ENCODE data around the gene DAW1. TPM values are rescaled to one million over a fixed set of nuclear protein-coding genes. Genes with fewer than 3 reads are reported as not detected.

Gene DAW1
- total and polyA plus RNA-seq, 2 experiments from 2014 or later: 0.81 to 2.1 TPM

DNA sequence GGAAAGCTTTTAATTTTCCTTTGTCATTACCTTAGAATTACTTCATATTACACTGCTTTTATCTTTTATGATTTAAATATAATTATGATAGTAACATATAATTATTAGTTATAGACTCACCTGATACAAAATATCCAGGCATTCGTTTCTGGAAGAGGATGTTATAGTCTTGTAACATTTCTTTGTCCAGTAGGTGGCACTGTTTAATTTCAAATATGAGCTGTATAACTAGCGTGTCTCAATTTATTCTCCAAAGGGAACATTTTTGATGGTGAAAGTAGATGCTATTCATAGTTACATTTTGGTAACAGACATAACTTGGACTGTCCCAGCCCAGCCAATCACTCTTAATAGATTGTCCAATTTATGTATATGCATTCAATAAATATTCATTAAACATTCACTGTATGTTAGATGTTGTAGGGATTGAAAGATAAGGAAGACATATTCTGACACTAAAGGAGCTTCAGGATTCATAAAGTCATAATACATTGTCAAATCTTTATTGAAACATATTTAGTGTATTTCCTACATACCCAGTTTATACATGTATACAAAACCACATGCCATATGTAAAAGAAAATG, 19.2 kb downstream of the DAW1 start:
- Histone ChIP-seq H3K27me3 (replicated peaks; ENCODE audit: insufficient read depth) (no peaks in the 10 kb centered on the region), H3K36me3 (ENCODE audit: low read depth) (no peaks in the 10 kb centered on the region), H3K79me2 (ENCODE audit: insufficient read depth) (no peaks in the 10 kb centered on the region), H3K9ac (no peak overlapping the region), H3K9me3 (ENCODE audit: low read depth) (no peaks in the 10 kb centered on the region), H3K9me2 (ENCODE audit: insufficient read depth) (no peaks in the 10 kb centered on the region), H3K27ac (no peak overlapping the region), H3F3A (ENCODE audit: insufficient read depth) (no peaks in the 10 kb centered on the region), H3K4me1 (ENCODE audit: insufficient read depth) (no peaks in the 10 kb centered on the region), H3K4me2 (ENCODE audit: unreplicated experiment) (no peak overlapping the region), H4K20me1 (ENCODE audit: insufficient read depth) (no peaks in the 10 kb centered on the region), H2AFZ (no peak overlapping the region), H3K4me3 (no peak overlapping the region)
- TF ChIP-seq EZH2 (IDR thresholded peaks at IDR 0.05; ENCODE audit: insufficient read depth, poor library complexity, severe bottlenecking) (no peak), EZH2phosphoT487 (IDR thresholded peaks at IDR 0.05; ENCODE audit: insufficient read depth, low read depth) (no peak)
- 0 to 5% methylated on average over 2 of the region's 2 CpGs for WGBS, 2 experiments (ENCODE audit: low coverage in 1 of 2, low lambda C conversion rate in 2 of 2, missing lambda C conversion rate in 2 of 2)
- DNase-seq: peak; percentile 68
- in situ Hi-C loops (cut with MboI): loop anchor here (25.0 kb wide), 1 partner anchor 772 kb away; no protein-coding TSS in a partner anchor

DNA sequence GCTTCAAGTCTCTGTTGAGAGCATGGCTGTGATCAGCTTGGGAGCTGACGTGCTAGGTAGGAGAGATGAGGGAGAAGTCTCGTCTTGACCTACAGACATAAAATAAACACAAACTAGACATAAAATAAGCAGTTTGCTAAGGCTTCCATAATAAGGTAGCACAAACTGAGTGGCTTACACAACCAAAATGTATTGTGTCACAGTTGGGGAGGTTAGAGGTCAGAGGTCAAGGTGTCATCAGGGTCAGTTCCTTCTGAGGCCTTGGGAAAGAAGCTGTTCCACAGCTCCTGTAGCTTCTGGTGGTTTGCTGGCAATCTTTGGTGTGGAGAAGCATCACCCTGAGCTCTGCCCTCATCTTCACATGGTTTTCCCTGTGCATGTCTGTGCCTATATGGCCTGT, 20.2 kb downstream of the DAW1 start:
- no peaks in the 10 kb centered on the region for H3K27me3 ChIP-seq (replicated peaks; ENCODE audit: insufficient read depth)
- in situ Hi-C loops (cut with MboI): loop anchor here (25.0 kb wide), 1 partner anchor 771 kb away; no protein-coding TSS in a partner anchor
- no peaks in the 10 kb centered on the region for H3K4me1 ChIP-seq (ENCODE audit: insufficient read depth)
- WGBS, 2 experiments (ENCODE audit: low coverage in 1 of 2, low lambda C conversion rate in 2 of 2, missing lambda C conversion rate in 2 of 2): 84 to 87% methylated on average over 2 of the region's 2 CpGs
- no peak for DNase-seq
- no peak overlapping the region for H2AFZ ChIP-seq
- no peaks in the 10 kb centered on the region for H3F3A ChIP-seq (ENCODE audit: insufficient read depth)
- H3K4me3 ChIP-seq: no peak overlapping the region
- no peak overlapping the region for H3K9ac ChIP-seq
- no peaks in the 10 kb centered on the region for H3K9me2 ChIP-seq (ENCODE audit: insufficient read depth)
- H4K20me1 ChIP-seq (ENCODE audit: insufficient read depth): no peaks in the 10 kb centered on the region
- no peak overlapping the region for H3K27ac ChIP-seq
- no peaks in the 10 kb centered on the region for H3K79me2 ChIP-seq (ENCODE audit: insufficient read depth)
- no peaks in the 10 kb centered on the region for H3K9me3 ChIP-seq (ENCODE audit: low read depth)
- TF ChIP-seq EZH2 (IDR thresholded peaks at IDR 0.05; ENCODE audit: insufficient read depth, poor library complexity, severe bottlenecking) (no peak), EZH2phosphoT487 (IDR thresholded peaks at IDR 0.05; ENCODE audit: insufficient read depth, low read depth) (no peak)
- H3K36me3 ChIP-seq (ENCODE audit: low read depth): no peaks in the 10 kb centered on the region
- no peak overlapping the region for H3K4me2 ChIP-seq (ENCODE audit: unreplicated experiment)

DNA sequence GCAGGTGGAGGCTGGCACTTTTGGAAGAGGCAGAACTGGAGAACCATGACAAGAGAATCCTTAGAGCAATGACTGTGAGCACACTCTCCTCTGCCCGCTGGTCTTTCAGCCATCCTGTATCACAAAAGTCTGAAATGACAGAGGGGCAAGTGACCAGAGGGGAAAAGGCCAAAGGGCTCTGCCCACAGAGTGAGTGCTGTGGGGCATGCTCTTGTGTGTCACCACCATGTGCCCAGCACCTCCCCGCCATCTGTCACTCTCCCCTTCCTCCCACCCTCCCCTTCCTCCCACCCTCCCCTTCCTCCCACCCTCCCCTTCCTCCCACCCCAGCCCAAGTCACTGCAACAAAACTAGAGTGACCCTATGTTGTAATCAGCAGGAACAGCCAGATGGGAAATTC, 31.9 kb downstream of the DAW1 start:
- in situ Hi-C loops (cut with MboI): no loop called here
- no peaks in the 10 kb centered on the region for H3K4me1 ChIP-seq (ENCODE audit: insufficient read depth)
- WGBS, 2 experiments (ENCODE audit: low coverage in 1 of 2, low lambda C conversion rate in 2 of 2, missing lambda C conversion rate in 2 of 2): 31 to 55% methylated on average over 1 to 2 of the region's 2 CpGs
- no peaks in the 10 kb centered on the region for H3K9me2 ChIP-seq (ENCODE audit: insufficient read depth)
- no peaks in the 10 kb centered on the region for H4K20me1 ChIP-seq (ENCODE audit: insufficient read depth)
- no peaks in the 10 kb centered on the region for H3K36me3 ChIP-seq (ENCODE audit: low read depth)
- no peaks in the 10 kb centered on the region for H3K79me2 ChIP-seq (ENCODE audit: insufficient read depth)
- no peaks in the 10 kb centered on the region for H3K9me3 ChIP-seq (ENCODE audit: low read depth)
- H3K4me3 ChIP-seq: no peak overlapping the region
- H3K9ac ChIP-seq: no peak overlapping the region
- H2AFZ ChIP-seq: no peak overlapping the region
- no peaks in the 10 kb centered on the region for H3K27me3 ChIP-seq (replicated peaks; ENCODE audit: insufficient read depth)
- H3K27ac ChIP-seq: no peak overlapping the region
- TF ChIP-seq EZH2 (IDR thresholded peaks at IDR 0.05; ENCODE audit: insufficient read depth, poor library complexity, severe bottlenecking) (no peak), EZH2phosphoT487 (IDR thresholded peaks at IDR 0.05; ENCODE audit: insufficient read depth, low read depth) (no peak)
- H3K4me2 ChIP-seq (ENCODE audit: unreplicated experiment): no peak overlapping the region
- no peak for DNase-seq
- no peaks in the 10 kb centered on the region for H3F3A ChIP-seq (ENCODE audit: insufficient read depth)

DNA sequence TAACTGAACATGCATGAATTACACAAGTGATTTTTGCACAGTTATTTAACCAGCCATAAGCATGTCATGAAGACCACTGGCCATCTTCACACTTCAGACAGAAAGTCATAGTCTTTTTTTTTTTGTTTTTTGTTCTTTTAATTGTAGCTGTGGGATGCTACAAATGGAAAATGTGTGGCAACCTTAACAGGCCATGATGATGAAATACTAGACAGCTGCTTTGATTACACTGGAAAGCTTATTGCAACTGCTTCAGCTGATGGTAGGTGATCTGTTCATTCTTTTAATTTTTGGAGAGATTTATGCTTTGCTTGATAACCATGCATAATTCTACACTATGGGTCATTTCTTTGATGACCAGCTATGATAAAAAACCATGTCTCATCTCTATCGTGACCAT, 35.6 kb downstream of the DAW1 start:
- H3K27me3 ChIP-seq (replicated peaks; ENCODE audit: insufficient read depth): no peaks in the 10 kb centered on the region
- no peak for TF ChIP-seq EZH2phosphoT487 (IDR thresholded peaks at IDR 0.05; ENCODE audit: insufficient read depth, low read depth)
- no peak for TF ChIP-seq EZH2 (IDR thresholded peaks at IDR 0.05; ENCODE audit: insufficient read depth, poor library complexity, severe bottlenecking)
- no peaks in the 10 kb centered on the region for H3K36me3 ChIP-seq (ENCODE audit: low read depth)
- in situ Hi-C loops (cut with MboI): no loop called here
- H3K4me1 ChIP-seq (ENCODE audit: insufficient read depth): no peaks in the 10 kb centered on the region
- DNase-seq: no peak
- H2AFZ ChIP-seq: no peak overlapping the region
- H3K4me3 ChIP-seq: no peak overlapping the region
- no peaks in the 10 kb centered on the region for H3K9me3 ChIP-seq (ENCODE audit: low read depth)
- no peaks in the 10 kb centered on the region for H3F3A ChIP-seq (ENCODE audit: insufficient read depth)
- WGBS, 2 experiments (ENCODE audit: low coverage in 1 of 2, low lambda C conversion rate in 2 of 2, missing lambda C conversion rate in 2 of 2): 77 to 81% methylated on average over 1 of the region's 1 CpG
- H3K79me2 ChIP-seq (ENCODE audit: insufficient read depth): no peaks in the 10 kb centered on the region
- no peaks in the 10 kb centered on the region for H4K20me1 ChIP-seq (ENCODE audit: insufficient read depth)
- no peak overlapping the region for H3K4me2 ChIP-seq (ENCODE audit: unreplicated experiment)
- H3K27ac ChIP-seq: no peak overlapping the region
- H3K9ac ChIP-seq: no peak overlapping the region
- H3K9me2 ChIP-seq (ENCODE audit: insufficient read depth): no peaks in the 10 kb centered on the region

All from GM23248 (cell line).